NCI-H146 (cell line): ENCODE data around the gene IGSF10.

ENCODE experiments used
- DNase-seq: peaks from one replicate; lab custom pipeline; 2025; lab: John Stamatoyannopoulos, UW

The IGSF10 gene

DNA sequence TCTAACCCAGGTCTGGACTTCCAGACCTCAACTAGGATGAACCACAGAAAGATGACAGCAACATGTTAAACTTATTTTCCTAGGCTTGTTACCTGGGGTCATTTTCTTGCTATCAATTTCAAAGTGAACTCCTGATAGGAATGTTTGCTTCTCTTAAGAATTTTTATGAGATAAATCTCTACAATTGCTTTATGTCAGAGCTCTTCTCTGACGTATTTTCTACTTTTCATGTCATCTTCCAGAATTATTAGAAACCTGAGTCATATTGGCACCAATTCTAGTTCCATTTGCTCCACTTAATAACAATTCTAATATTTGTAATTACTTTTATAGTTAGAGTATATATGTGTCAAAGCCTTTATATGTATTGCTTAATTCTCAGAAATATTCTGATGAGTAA is 2.1 kb upstream of the IGSF10 start:
- DNase-seq = no peak

DNA sequence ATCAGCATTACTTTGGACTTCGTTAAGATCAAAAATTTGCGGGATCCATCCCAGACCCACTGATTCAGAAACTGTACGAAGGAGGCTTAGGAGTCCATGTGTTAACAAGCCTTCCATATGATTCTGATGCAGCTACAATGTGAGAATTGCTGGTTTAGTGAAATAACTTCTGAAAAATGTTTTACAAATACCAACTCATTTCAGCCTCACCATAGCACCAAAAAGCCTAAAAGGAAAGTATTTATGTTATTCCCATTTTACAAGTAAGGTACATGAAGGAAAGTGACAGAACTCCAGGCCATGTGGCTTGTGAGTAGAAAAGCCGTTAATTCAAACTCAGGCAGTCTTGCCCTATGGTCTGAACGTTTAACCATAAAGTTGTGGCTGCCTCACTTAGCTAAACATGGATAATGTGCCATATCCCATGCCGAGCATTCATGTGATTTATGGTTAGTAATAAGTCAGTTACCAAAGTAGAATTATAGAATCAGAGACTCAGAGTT is 1.5 kb upstream of the IGSF10 start:
- no peak for DNase-seq

DNA sequence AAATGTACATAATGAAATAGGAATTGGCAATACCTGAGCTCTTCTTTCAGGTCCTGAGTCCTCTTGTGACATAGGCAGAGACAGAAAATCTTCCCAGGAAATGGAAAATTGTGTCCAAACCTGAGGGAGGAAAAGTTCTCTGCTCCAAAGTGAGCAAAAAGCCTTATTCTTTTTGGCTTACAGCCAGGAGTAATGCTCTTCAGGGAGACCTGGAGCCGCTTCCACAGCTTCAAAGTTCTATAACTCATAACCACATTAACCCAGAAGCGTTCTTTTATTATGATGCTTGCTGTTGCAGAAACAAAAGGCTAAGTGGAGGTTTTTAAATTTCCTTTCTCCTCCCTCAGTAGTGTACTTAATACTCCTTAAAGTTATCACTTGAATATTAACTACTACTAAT is 633 bp downstream of the IGSF10 start:
- peak; percentile 51 for DNase-seq

DNA sequence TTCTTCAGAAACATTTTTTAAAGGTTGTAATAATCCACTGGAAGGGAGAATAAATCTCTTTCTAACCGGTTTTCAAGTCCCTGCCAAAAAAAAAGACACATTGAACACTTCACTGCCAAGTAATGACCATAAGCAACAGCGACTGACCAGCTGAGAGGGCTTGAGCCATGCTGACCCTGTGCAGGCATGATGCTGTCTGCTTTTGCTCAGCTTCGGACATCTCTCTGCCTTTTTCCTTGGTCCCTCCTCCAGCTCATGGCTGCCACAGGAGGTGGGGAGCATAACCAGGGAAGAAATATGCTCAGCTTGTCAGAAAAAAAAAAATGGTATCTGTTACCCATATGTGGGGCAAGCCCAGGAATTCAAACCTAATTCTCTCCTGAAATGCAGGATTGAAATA is 1.5 kb downstream of the IGSF10 start:
- peak; percentile 68 for DNase-seq

DNA sequence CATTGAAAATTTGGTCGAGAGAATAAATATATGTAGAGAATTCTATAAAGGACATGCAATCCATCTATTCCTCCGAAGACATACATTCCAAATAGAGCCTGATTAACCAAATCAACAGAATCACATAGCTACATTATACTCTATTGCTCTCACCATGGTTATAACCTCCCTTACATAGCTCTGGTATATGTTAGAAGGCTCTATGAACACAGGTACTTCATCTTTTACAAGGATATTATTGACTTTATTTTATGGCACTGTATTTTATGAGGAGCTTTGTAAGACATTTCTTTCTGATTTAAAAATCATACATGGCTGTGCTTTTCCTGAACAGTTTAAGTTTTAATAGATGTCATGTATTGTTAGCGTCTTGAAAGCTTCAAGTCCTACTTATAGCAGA is 4.8 kb downstream of the IGSF10 start:
- DNase-seq = no peak

DNA sequence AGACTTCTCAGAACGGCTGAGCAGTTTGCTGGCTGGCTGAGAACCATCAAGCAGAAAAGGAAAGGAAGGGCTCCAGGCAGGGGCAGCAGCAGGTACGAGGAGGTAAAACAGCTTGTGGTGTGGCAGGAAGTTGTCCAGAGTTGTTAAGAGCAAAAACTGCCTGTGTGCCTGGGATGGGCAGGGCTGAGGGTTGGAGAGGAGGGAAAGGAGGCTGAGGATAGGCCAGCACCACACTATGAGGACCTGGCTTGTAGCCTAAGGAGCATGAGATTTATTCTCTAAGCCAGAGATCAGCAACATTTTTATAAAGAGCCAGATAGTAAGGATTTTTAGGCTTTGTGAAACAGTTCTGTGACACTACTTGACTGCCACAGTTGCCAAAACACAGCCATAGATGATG is 8.0 kb downstream of the IGSF10 start:
- no peak for DNase-seq

DNA sequence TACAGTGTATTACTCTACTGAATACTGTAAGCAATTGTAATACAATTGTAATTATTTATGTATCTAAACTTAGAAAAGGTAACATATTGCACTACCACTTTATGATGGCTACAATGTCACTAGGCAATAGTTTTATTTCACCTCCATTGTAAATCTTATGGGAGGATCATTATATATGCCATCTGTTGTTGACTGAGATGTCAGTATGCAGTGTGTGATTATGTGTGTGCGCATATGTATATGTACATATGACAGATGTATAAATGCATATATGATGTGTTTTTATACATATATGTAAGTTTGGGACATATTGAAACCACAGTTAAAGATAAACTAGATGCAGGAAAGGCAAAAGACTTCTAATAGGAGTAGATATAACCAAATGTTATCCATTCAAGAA is 8.5 kb downstream of the IGSF10 start:
- no peak for DNase-seq

DNA sequence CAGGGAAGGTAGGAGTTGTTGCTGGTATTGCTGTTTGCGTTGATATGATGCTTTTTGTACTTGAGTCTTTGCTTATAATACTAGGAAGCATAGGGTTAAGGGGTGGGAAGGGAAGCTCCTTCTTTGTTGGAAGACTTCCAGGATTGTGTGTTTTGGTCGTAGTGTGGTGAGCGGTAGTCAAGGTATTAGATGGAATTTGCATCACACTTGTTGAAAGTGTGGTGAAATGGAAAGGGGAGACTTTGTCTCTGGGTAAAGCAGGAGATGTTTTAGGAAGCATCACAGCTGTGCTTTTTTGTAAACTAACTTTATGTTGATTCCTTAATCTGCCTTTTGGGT is 14.9 kb downstream of the IGSF10 start:
- DNase-seq = no peak

DNA sequence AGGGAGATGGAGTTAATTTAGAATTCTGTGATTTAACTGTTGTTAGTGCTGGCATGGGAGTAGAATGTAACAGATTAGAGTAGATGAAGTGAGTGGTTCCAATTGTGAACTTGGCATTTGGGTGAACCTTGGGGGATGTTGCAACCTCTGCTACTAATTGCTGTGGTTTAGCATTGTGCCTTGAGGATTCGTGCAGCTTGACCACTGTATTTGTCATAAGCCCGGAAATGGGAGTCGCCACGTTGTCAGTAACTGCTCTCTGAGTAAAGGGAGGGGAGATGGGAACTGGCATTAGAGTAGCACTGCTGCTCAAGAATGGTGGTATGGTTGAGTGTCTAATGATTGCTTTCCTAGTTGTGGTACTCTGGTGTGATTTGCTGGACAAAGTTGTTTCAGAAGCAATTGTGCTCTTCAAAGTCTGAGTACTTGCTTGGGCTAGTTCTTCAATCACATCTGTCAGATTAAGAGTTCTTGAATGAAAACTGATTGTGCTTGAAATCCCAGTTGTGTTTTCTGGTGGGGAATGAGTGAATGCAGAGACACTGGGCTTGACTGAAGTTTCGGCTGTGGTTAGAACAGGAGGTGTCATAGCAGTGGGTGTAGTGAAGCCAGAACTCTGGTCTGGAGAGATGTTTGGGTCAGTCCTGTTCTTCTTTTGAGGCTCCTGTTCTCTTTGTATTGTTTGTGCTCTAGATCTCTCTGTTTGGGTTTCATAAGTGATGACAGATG is 15.4 kb downstream of the IGSF10 start:
- DNase-seq = no peak

DNA sequence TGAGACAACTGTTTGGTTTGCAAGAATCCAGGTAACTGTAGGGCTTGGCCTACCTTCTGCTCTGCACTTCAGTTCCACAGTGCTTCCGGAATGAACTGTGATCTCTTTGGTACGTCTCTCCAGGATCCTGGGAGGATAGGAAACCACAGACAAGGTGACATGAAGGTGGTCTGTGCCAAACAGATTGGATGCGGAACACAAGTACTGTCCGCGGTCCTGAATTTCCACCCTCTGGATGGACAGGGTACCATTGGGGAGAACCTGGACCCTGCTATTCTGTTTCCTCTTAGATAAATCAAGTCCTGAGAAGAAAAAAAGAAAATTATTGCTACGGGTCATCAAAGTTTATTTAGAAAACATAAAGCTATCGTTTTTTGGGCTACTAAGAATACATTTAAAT is 17.3 kb downstream of the IGSF10 start:
- DNase-seq = no peak

DNA sequence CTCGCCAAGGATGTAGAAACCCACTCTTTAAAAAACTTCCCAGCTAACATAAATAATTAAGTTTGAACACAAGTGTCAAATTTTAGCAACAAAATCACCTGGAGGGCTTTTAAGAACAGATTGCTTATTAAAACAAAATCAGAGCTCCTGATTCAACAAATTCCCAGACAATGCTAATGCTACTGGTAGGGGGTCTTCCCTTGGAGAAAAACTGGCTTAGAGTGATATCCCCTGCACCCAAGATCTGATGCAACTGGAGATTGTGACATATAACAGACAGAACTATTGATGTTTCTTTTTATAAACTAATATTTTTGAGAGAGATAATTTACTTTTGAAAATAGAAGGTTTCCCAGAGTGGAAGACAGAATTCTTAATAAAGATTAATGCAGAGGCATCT is 19.9 kb downstream of the IGSF10 start:
- no peak for DNase-seq

DNA sequence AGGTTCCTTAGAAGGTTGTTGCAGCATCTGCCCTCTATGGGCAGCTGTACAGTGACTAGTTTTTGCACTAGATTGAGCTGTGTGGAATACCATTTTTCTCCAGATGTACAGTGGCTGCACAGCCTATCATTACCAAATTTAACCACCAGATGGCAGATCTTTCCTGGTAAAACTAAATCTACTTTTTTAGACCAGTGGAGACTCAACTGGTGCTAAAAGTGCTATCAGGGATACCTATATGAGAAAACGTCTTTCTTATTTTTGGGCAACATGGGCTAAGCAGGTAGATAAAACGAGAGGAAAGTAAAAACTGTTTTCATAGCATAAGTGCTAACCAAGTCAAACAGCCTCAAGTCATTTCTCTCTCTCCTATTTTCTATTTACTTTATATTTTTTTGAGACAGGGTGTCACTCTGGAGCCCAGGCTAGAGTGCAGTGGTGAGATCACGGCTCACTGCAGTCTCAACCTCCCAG is 21.2 kb downstream of the IGSF10 start:
- peak; percentile 72 for DNase-seq

DNA sequence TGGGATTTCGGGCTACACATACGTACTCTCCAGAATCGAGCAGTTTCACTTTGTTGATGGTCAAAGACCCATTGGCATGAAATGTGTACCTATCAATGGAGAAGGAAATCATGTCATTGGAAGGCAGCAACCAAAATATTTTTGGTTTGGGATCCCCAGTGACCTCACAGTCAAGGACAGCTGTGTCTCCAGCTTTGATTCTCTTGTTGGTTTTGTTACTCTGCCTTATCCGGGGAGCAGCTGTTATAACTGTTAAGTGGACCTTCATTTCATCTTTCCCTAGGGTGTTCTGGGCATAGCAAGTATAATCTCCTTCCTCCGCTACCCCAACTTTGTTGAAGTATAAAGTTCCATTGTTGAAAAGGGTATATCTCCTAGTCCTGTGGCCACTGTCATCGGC is 23.0 kb downstream of the IGSF10 start:
- no peak for DNase-seq

DNA sequence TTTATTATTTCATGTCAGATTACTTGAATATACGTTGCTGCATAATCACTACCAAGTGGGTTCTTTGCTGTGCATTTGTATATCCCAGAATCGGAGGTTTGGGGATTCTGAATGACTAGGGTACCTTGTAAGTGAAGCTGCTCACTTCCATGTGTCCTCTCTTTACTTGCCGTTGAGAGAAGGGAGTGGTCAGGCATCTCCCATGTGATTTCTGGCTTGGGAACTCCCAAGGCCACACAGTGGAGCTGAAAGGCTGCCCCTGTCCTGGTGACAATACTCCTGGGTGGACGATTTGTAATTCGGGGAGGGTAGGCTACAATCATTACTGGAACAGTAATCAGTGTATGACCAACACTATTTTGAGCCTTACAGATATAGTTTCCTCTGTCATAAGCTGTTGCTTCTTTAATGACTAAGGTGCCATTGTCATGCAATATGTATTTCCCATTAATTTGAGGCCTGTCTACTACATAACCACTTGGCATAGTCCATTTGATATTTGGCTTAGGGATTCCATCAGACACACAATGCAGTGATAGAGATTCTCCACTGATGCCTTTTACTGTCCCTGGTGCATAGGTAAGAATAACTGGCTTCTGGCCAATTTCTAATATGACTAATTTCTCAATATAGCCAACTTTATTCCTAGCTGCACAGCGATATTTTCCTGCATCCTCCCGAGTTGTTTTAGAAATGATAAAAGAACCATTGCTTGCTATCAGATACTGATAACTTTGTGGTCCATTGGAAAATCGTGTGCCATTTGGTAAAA is 24.0 kb downstream of the IGSF10 start:
- DNase-seq = no peak

DNA sequence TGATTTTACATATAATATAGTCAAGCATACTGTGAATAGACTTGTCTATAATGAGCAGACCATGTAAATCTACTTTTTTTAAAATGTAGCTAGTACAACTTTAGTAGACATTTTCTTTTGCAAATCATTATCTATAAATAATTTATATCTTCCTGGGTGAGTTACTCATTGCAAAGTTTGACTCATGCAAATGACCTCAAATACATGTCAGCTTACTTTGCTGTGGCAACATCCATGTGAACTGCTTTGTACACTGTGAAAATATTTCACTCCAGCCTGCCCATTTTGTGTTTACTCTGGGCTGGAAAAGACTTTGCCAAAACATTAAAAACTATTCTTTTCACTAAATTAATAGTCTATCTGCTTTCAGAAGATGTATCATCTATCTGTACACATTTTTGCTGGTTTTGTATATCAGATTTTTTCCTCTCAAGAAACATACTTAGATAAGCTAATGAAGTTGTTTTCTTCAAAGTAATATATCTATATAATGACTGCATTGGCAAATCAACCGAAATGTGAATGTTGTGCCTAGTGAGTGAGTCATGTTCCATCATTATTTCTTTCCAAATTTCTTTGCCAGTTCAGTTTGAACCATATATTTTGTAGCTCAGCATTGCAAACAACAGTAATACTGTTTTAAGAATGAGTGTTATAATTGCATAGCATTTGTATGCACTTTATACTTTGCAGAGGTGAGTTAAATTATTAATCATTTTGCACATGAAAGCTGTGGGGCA is 26.5 kb downstream of the IGSF10 start:
- no peak for DNase-seq

DNA sequence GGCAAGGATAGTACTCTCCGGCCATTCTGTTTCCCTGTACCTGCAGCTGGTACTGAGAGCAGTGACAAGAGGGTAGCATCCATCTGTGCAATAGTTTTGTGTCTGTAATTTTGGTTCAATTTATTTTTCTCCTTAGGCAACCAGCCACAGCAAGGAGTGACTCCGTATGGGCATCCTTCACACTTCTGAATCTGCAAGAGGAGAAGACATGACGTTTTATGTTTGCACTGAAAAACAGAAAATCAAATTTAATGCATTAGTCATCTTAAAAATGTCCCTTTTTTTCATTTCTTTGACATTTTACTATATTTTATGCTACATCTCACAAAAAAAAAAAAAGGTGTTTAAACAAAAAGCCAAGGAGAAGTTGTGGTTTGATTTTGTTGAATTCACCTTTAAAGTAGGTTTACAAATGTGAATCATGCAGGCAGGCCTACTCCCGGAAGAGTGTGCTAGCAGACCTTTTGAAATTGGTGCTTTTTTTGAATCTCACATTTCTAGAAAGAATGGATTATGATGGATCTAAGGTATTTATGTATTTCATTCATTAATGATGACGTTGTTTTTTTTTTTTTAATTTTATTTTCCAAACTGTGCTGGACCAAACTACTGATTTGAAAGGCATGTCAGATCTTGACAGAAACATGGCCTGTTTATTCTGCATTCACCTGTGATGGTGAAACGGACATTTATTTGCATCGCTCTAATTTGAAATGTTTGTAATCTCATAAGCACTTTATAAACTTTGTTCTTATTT is 28.1 kb downstream of the IGSF10 start:
- DNase-seq = no peak

DNA sequence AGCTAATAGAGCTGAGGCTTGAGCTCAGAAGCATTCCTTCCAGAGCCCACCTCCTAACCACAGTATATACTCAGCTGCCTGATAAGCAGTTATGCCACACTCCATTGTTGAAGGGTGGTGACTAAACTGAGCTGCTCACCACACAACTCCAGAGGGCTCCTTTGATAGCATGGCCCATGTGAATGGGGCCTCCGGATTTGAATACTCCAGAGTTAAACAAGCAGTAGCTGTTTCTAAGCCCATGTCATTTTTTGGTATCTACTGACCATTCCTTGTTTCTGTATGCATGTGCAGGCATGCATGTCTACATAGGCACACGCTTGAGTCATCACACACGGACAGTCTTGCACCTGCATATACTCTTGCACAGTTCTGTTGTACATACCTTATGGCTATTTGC is 28.9 kb downstream of the IGSF10 start:
- DNase-seq = no peak

DNA sequence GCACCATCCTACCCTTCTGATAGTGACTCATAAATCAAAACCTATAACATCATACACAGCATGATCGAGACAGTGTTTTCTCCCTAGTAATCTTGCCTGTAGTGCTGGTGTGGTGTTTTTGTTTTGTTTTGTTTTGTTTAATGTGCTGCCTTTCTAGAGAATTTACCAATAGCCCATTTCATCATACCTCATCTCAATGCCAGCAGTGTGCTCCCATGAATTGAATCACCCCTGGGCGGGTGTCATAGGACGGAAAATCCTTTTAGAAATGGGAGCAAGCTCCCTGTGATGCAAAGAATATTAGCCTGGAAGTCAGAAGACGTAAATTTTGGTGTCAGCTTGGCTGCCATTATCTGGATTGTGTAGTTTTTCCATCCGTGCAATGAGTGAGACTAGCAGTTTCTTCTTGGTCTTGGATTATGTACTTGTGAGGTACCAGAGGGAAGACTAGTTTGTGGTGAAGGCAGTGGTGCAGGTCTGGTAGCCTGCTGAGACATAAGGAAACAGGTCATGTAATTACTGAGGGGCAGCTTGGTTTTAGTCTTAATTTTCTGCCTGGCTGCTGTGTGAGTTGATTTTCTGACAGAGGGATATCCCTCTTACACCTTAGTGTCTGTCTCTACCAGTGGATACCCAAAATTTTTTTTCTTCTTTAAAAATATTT is 29.9 kb downstream of the IGSF10 start:
- no peak for DNase-seq

DNA sequence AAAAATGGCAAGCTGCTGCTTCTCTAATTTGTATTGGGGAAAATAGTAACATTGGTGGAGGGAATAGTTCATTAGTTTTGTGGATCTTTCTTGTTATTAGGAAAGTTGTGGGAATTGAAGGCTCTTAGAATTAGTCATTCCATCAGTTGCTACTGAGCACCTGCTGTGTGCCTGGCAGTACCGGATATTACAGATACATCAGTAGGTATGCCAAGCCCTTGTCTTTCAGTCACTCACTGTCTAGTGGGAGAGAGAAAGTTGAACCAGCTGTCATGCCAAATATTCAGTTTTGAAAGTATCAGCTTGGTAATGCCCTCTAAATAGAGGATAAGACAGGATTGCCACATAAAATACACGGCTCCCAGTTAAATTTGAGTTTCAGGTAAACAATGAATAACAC is 32.5 kb downstream of the IGSF10 start:
- no peak for DNase-seq

DNA sequence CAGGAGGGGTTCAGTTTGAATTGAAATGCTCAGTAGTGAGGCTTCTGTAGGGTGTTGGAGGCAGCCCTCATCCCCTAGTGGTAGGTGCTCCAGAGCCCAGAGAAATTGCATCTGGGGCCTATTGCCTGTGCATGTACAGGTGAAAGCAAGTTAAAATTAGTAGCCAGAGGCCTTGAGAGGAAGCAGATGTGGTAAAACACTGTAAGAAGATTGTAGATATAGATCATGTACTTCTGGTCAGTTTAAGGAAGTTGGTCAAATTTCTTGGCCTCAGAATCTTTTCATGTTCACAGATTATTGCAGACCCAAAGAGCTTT is 34.6 kb downstream of the IGSF10 start:
- no peak for DNase-seq

DNA sequence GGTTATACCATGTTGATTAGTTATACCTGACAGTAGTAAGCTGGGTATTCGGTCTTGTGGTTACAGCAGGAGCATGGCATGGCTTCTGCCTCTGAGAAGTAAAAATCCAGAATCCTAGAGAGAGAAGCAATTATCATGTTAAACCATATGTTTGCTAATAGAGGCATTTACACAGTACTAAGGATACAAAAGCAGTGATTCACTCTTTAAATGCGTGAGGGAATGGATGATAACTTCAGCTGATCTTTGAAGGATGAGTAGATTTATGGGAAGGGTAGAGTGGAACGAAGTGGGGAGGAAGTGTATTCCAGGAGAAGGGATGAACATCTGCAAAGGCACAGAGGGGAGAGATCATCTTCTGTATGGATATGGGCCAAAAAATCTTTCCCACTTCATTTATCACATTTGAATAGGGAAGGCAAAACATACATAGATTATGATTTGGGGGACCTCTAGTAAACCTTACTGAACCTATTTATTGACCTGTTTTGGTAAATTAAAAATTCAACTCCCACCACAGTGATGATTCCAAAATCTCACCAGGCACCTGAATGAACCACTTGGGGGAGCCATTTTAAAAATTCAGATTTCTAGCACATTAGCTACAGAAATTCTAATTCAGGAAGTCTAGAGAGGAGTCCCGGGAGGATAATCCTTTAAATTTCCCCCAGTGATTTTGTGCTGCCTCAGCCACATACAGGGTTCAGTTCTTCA is 35.1 kb downstream of the IGSF10 start:
- no peak for DNase-seq
